GM19467 (cell line): Measurements from ENCODE around the gene AADAC.
"Not testable (repeated sequence)": the region's sequence is repeated elsewhere in the genome, so short reads cannot be mapped to it uniquely, and the experiment has no call there.

ENCODE experiments used
- ATAC-seq: cut with Tn5 transposase; IDR thresholded peaks from one replicate; pipeline ENCODE4 v1.9.1; 2021; ENCODE audit warnings: mild to moderate bottlenecking, moderate library complexity; ENCODE audit not compliant: unreplicated experiment

The AADAC gene

GRCh38 chr3:151813799-151814198 is at the start of gene AADAC:
AADAC (plus strand) TSS chr3:151814116; CDS start chr3:151814163, 47 bp downstream.
- ATAC-seq: no peak

DNA sequence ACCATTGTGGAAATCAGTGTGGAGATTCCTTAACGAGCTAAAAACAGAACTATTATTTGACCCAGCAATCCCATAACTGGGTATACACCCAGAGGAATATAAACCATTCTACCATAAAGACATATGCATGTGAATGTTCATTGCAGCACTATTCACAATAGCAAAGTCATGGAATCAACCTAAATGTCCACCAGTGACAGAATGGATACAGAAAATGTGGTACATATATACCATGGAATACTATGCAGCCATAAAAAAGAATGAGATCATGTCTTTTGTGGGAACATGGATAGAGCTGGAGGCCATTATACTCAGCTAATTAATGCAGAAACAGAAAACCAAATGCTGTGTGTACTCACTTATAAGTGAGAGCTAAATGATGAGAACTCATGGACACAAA is 49.2 kb upstream of the AADAC start:
- not testable (repeated sequence) for ATAC-seq

DNA sequence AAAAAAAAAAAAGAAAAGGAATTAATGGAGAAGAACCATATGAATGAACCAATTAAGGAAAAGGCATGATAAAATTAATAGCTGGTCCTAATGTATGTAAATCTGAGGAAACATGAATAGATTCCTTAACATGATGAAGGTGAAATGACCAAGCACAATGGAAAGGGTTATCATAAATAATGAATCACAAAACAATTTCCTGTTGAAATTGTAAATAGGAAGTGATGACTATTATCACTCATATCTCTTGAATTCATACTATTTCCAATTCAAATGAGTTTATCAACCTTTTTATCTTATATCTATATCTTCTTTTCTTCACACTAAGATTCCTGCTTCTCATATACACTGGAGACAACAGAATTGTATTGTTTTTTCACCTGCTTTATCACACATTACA is 48.2 kb upstream of the AADAC start:
- ATAC-seq: no peak

DNA sequence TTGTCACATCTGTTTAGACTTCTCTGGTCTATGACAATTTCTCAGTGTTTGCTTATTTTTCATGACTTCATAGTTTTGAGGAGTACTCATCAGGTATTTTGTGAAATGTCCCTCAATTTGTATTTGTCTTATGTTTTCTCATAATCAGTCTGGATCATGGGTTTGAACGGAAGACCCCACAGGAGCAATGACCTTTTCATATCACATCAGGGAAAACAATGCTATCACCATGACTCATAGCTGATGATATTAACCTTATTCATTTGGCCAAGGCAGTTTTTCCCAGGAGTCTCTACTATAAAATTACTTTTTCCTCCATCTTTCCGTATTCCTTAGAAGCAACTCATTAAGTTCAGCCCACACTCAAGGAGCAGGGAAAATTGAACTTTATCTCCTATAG is 47.5 kb upstream of the AADAC start:
- no peak for ATAC-seq

GRCh38 chr3:151768393-151768930 is 45.5 kb upstream of the AADAC start:
- ATAC-seq: no peak

- no peak for ATAC-seq
Measured at GRCh38 chr3:151769175-151769574, 44.7 kb upstream of the AADAC start.

DNA sequence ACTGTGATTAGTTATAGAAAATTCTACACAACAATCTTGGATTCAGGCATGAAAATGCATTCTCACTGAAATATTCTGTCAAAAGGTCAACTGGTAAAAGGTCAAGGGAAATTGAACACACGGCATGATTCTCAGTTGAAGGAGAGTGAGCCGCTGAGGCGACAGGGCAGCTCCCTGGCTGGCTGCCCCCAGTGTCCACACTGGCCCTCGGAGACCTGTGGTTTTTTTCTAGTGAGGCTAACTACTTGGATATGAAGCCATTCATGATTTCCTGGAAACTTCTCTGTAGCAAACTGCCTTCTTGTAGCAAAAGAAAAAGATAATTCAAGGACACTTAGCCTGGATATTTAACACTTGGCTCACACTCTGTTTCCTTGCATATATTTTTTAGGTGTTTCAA is 43.0 kb upstream of the AADAC start:
- no peak for ATAC-seq

GRCh38 chr3:151772825-151773480 is 41.0 kb upstream of the AADAC start:
- ATAC-seq: no peak

DNA sequence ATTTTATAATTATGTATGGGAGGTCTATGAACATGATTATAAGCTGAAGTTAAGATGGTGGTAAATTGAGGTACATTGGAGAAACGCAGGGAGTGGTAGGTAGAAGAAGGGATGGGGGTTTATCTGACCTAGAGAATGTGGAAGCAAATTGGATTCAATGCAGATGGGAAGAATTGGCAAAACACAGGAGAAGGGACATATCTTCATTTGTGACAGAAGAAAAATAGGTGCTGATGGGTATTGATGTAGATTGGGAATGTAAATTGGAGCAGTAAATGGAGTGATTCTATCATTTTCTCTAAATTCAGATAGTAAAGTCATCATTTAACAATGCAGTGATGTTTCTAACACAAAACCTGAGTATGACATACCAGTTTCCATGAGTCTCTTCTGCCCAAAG is 39.7 kb upstream of the AADAC start:
- no peak for ATAC-seq

GRCh38 chr3:151774910-151775309 is 39.0 kb upstream of the AADAC start:
- no peak for ATAC-seq

DNA sequence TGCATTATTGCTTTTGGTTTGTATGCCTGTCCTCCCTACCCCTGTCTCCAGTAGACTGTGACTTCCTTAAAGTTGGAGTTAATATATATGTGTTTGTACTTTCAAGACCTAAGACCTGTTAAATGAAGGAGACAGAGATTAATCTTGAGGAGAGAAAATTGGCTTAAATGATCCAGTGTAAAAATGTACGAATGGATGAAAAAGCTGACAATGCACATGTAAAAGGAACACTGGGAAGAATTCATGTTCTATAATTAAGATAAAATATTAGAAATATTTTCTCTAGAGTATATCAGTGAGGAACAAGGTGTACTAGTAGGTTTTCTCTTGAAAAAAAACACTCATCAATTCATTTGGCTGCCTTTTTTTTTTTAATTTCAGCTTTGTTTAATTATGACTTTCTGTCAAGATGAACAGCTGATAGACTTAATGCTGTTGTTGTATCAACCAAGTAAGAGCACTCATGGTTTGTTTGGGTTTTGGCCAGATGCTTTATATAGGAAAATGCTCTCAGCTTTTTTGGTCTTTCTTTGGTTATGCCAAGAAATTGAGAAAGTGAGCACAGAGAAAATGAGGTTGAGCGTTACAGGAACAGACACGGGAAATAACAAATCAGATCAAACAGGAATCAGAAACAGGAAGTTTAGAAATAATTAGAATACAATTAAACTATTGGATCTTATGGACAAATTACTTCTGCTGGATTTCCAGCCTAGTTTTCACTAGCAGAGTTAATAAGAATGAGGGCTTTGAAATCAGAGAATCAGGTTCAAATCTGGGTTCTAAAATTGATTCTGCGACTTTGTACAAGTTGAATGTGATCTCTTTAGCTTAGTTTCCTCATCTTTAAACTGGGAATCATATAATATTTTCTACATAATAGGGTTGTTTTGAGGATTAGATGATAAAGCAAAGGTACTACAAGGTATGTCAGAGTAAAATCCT is 38.3 kb upstream of the AADAC start:
- no peak for ATAC-seq

GRCh38 chr3:151776259-151776740 is 37.6 kb upstream of the AADAC start:
- no peak for ATAC-seq

- no peak for ATAC-seq
Measured at GRCh38 chr3:151777880-151778279, 36.0 kb upstream of the AADAC start.

GRCh38 chr3:151787626-151788025 is 26.3 kb upstream of the AADAC start:
- no peak for ATAC-seq

DNA sequence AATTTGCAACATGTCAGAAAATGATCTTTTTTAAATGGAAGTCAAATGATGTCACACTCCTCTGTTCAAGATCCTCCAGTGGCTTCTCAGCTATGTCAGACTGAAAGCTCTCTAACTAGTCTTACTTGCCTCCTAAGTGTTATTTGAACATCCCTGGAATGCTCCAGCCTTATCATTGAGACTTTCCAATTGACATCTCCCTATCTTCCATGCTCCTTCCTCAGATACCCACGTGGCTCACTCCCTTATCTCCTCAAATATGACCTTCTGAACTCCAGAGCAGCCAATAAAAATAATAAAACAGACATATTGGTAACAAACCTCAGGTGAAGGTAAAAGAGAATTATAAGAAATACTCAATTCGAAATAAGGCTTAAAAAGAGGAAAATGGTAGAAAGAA is 25.5 kb upstream of the AADAC start:
- no peak for ATAC-seq

DNA sequence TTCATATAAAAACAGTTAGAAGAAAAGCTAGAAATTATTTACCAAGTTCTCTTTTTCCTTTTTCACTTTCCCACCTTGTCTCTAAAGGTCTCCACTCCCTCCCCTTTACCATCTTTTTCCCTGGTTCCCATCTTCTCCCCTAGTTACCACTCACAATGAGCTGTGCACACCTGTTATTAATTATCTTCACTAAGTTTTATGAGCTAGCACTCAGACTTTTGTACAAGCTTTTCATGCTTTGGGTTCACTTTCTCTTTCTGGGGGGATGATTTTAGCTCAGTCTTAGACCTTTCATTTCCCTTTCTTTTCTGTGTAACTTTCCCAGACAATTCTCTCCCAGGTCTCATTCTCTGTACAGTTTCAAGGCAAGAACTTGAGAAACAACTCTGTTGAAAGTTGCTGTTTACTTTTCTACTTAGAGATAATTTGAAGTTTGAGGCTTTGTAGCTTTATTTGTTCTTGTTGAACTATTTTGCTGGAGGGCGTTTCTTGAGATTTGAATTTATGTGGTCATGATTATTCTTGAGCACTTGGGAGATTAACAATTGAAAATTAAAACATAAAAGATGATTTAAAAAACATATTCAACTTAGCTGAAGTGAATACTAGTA is 24.0 kb upstream of the AADAC start:
- no peak for ATAC-seq

DNA sequence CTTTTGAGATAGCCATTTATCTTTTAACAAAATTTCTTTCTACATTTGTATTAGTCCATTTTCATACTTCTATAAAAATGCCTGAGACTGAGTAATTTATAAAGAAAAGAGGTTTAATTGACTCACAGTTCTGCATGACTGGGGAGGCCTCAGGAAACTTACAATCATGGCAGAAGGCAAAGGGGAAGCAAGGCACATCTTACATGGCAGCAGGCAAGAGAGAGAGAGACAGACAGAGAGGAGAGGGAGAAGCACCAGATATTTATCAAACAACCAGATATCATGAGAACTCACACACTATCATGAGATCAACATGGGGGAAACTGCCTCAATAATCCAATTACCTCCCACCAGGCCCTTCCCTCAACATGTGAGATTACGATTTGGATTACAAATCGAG is 23.2 kb upstream of the AADAC start:
- not testable (repeated sequence) for ATAC-seq

GRCh38 chr3:151792411-151792810 is 21.5 kb upstream of the AADAC start:
- no peak for ATAC-seq

DNA sequence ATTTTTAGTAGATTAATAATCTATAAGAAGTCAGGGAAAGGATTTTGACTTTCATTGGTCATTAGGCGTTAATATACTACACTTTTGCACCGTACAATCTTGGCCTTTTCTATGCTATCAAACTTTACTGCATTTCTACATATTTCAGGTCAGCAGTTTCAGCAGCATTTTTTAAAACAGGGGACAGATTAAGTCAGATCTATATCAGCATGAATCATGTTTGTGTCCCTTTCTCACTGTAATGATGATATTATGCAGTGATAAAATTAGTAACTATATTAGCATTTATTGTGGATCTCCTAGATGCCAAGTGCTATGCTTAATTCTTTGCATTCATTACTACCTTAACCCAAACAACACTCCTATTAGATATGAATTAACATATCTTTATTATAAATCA is 20.3 kb upstream of the AADAC start:
- ATAC-seq: no peak

DNA sequence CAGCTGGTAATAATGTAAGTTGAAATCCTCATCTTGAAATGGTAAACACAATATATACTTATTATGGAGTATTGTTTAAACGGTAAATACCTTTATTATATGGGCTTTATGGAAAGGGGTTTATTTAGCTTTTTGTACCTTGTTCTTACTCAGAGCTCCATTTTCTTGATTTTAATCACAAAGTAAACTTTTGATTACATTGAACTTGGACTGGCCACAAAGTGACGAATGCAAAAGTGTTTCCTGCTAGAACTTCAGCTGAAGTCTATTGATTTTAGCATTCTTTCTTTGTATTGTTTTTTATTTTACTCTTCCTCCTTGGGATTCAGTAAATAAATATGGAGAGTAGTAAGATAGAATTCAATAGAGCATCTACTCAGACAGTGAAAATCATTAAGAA is 19.8 kb upstream of the AADAC start:
- no peak for ATAC-seq

- no peak for ATAC-seq
Measured at GRCh38 chr3:151795276-151795675, 18.6 kb upstream of the AADAC start.
